Activated CD8-positive, alpha-beta memory T cell treated with anti-CD3 and anti-CD28 coated beads, Interleukin-2, amount 50 U/mL, for 1 hour (primary cell): ENCODE data around the gene STXBP1.
"Not testable (repeated sequence)": the region's sequence is repeated elsewhere in the genome, so short reads cannot be mapped to it uniquely, and the experiment has no call there.

ENCODE experiments used
- DNase-seq: peaks from one replicate; pipeline ENCODE4 v3.0.0-alpha.2; 2020; ENCODE audit errors: extremely low read depth

STXBP1 gene

DNA sequence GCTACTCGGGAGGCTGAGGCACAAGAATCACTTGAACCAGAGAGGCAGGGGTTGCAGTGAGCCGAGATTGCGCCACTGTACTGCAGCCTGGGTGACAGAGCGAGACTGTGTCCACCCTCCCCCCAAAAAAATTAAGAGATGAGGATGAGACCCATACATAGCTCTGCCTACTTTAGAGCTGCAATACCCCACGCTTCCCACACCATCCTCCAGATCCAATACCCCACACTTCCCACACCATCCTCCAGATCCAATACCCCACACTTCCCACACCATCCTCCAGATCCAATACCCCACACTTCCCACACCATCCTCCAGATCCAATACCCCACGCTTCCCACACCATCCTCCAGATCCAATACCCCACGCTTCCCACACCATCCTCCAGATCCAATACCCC lies 34.9 kb upstream of the STXBP1 start:
- DNase-seq: not testable (repeated sequence)

GRCh38 chr9:127578627-127578951 lies 33.5 kb upstream of the STXBP1 start:
- DNase-seq: no peak

DNA sequence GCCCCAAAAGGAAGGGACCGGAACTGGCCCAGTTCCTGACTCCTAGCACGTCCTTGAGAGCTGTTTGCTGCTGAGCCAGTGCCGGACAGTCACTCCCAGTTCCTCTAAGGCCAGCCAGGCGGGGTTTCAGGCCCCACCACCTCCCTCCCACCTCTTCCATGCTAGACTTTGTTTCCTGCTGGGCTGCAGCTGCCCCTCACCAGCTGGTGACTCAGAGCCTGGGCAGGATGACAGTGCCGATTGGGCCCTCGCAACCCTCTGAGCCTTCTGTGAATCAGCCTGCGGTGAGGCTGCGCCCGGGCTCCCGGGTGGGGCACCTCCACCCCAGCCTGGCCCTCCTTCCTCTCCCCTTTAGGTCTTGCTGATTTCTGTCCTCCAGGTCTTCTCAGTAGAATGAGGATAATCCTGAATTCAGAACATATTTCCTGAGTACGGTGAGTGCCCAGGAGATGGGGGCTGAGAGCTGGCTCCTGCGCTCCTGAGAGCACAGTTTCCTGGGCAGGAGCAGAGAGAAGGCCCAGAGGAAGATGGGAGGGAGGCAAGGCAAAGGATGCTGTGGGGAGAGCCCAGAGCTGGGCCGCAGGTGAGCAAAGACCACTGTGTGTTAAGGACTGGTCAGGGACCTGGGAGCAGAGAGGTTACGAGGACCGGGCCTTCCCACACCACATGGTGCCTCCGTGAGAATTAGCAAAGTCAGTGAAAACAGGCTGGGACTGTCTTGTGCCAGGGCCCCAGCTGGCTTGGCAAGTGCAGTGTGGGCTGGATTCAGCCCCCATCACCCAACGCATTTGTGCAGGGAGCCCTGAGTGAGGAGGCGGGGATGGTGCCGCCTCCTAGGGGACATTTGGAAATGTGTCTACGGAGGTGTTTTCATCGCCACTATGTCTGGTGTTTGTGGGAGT lies 32.9 kb upstream of the STXBP1 start:
- peak; percentile 43 for DNase-seq

DNA sequence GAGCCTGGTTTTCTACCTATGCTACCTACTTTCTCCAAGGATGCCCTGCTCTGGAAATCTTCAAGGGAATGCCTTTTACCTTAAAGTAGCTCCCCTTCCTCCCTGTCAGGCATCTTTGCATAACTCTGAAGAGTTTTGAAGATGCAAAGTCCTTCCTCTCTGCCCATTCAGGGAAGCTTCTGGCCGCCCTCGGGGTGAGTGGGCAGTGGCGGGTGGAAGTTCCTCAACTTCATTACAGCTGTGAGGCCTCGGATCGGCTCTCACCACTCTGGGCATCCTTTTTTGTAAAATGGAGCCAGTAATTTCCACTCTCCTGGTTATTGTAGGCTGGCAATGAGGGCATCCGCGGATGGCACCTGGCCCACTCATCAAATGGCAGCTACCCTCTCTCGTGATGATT lies 31.7 kb upstream of the STXBP1 start:
- DNase-seq: no peak

GRCh38 chr9:127580879-127581475 lies 31.1 kb upstream of the STXBP1 start:
- no peak for DNase-seq

DNA sequence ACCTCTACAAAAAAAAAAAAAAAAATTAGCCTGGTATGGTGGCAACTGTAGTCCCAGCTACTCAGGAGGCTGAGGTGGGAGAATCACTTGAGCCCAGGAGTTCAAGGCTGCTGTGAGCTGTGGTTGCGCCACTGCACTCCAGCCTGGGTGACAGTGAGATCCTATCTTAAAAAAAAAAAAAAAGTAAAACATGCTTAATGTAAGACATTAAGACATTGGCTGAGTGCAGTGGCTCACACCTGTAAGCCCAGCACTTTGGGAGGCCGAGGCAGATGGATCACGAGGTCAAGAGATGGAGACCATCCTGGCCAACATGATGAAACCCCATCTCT lies 27.6 kb upstream of the STXBP1 start:
- not testable (repeated sequence) for DNase-seq

DNA sequence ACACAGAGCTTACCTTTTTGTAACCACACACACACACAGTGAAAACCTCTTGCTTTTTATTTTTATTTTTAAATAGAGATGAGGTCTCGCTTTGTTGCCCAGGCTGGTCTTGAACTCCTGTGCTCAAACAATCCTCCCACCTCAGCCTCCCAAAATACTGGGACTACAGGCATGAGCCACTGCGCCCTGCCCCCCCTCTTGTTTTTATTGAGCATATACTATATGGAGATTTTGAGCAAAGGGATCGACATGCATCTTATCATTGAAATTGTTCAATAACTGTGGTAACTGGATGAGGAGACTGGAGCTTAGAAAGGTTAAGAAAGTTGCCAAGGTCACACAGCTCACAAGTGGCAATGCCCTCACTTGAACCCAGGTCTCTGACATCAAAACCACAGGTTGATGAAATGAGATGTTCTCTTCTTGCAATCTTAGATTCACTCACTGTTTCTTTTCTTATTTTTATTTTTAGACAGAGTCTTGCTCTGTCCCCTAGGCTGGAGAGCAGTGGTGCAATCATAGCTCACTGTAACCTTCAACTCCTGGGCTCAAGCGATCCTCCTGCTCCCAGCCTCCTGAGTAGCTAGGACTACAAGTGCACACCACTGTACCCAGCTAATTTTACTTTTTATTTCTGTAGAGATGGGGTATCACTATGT lies 26.8 kb upstream of the STXBP1 start:
- no peak for DNase-seq

- DNase-seq: no peak
Observed at GRCh38 chr9:127586096-127586495, 26.0 kb upstream of the STXBP1 start.

GRCh38 chr9:127586537-127586936 lies 25.5 kb upstream of the STXBP1 start:
- no peak for DNase-seq

DNA sequence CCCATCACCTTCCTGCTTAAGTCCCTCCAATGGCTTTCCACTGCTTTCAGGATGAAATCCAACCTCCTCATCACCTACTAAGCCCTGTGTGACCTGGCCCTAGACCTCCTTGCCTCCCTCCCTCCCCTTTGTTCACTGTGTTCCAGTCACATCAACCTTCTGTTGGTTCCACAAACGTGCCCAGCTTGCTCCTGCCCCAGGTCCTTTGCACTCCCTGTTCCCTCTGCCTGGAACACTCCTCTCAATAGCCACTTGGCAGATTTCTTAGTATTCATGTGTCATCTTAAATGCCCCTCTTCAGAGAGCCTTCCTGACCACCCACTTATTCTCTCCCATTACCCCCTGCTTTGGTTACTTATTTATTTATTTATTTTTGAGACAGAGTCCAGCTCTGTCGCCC lies 24.1 kb upstream of the STXBP1 start:
- DNase-seq: no peak

DNA sequence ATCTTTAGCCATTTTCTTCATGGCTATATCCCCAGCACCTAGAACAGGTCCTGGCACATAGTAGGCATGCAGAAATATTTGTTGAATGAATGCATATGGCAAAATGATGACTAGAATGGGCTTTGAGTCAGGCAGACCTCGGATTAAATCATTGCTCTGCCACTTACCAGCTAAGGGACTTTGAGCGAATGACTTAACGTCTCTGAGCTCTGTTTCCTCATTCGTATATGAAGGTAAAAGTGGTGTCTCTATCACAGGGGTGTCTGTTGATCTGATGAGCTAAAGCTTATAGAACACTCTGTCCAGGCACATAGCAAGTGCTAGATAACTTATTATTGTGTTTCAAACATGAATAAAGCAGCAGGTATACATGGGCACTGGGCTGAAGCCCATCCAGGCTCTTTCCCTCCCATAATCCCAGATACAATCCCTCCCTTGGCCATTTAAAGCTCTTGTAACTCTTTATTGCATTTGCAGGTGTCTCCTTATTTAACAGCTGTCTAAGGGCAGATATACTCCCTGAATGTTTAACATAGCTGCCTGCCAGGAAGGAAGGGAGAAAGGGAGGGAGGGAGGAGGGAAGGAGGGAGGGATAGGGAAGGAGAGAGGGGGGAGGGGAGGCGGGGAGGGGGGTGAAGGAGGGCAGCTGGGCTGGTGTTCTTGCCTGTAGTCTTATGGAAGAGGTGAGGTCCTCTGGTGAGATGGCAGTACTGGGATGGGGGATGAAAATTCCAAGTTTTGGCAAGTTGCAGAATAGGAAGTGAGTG lies 23.2 kb upstream of the STXBP1 start:
- DNase-seq: no peak

GRCh38 chr9:127589955-127590370 lies 22.1 kb upstream of the STXBP1 start:
- no peak for DNase-seq

DNA sequence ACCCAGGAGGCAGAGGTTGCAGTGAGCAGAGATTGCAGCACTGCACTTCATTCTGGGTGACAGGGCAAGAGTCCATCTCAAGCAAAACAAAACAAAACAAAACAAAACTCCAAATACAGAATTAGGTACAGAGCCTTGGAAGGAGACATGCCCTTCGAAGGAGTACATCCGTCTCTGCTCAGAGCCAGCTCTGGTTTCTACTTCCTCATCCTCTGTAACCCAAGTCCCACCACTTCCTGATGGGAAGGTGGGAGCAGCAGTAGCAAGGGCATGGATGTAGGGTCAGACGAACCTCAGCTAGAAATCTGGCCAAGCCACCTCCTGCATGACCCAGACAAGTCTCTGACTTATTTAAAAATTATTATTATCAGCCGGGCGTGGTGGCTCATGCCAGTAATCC lies 16.5 kb upstream of the STXBP1 start:
- DNase-seq: no peak

DNA sequence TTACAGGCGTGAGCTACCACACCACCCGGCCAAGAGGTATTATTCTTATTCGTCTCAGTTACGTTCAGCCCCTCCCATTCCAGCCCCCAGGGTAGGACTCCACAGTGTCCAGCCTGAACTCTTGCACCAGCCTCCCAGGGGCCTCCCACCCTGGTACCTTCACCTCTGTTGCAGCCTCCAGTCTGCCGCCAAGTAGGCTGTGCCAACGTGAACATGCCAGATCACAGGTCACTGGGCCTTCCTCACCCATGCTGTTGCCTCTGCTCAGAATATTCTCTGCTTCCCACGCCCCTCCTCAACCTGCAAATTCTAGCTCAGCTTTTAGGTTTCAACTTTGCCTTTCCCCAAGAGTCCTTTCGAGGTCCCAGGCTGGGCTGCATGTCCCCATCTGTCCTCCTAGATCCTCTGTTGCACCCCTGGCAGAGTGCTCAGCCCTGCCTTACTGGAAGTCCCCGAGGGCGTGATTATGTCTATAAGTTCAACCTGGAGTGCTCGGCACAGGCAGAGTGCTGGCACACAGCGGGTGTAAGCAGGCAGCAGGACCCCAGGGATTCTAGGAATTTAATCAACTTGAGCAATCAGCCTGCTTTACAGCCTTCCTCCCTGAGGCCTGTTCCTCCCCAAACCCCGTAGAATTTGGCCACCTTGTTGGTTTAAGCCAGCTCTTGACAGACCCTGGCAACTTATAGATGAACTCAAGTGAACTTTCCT lies 13.1 kb upstream of the STXBP1 start:
- DNase-seq: no peak

GRCh38 chr9:127599550-127599891 lies 12.6 kb upstream of the STXBP1 start:
- no peak for DNase-seq

DNA sequence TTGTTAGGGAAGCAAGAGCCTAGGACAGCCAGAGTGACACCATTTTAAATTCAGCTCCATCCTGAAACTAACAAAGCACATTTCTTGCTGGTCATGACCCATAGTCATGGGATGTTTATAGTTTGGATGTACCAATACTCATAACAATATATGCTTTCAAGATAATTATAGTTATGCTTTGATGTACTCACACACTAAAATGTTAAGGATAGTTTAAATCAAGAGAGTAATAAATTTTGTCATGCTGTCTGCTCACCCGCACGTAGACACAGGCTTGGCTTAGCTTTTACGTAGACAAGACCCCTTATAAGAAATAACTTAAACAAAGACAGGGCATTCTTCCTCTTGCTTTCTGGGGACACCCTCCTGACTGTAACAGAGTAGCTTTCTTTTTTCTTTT lies 8.9 kb upstream of the STXBP1 start:
- no peak for DNase-seq

DNA sequence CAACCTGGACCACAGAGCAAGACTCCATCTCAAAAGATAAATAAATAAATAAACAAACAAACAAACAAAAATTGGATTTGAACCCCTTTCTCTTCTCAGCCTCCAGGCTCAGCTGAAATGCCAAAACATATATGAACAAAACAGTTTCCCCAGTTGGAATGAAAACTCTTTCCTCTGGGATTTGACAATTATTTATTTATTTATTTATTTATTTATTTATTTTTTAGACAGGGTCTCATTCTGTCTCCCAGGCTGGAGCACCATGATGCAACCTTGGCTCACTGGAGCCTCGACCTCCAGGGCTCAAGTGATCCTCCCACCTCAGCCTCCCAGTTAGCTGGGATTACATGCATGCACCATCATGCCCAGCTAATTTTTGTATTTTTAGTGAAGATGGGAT lies 6.0 kb upstream of the STXBP1 start:
- no peak for DNase-seq

- peak; percentile 54 for DNase-seq
Observed at GRCh38 chr9:127608104-127608966, 3.7 kb upstream of the STXBP1 start.

DNA sequence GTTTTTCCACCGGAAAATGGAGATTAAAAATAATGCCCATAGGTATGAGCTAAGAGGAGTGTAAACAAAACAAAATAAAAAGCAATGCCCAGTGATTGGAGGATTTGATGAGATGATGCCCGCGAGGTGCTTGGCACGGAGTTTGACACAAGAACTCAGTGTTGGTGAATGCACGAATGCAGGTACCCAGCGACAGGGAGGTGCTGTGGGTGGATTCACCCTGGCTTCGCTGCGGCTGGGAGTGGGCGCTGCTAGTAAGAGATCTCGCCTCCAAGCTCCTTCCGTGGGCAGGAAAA lies 526 bp upstream of the STXBP1 start:
- DNase-seq: no peak

DNA sequence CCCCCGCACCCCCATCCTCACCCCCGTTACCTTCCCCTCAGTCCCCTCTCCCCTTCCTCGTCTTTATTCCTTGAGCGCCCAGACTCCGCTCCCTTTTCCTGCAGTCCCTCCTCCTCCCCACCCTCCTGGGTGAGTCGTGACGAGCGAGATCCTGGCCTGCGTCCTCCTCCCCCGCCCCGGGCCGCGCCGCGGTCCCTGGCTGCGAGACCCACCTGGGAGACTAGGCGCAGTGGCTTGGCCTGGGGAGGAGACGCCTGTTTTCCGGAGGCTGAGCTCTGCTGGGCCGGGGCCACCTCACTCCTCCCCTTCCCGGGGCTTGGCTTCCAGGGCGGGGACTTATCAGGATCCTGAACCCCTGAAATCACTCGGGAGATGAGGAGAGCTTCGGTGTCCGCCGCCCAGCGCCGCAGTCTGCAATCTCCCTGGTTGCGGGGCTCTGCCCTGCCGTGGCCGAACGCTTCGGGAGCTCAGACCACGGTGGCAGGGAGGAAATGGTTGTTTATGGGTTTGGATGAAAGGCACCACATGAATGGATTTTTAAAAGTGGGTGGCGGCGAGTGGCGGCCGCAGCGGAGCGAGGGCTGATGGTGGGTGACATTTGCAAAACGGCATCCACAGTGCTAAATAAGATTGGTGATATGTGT lies 984 bp downstream of the STXBP1 start:
- no peak for DNase-seq

DNA sequence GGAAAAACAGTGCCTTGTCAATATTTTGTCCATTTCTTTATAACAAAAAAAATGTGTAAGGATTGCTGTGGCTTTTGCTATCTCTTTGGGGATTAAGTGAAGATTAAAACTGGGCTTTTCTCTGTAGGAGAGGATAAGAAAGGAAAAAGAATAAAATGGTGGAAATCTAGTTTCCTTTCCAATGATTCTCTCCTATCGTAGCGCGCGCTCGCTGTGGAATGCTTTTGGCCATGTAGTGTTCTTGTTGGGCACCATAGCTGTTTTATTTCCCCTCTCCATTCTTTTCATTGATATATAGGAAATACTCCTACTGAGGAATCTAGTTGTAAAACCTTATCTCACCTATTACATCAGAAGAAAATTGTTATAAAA lies 1.5 kb downstream of the STXBP1 start:
- no peak for DNase-seq
